DND-41 (cell line): ENCODE data around the gene KLF11.

ENCODE experiments used
- ATAC-seq: fragments of 200-7000 bp; cut with Tn5 transposase; 3 replicates; pipeline ENCODE4 v1.9.1; 2021; ENCODE audit warnings: low read depth; ENCODE audit not compliant: insufficient read depth
- DNase-seq: peaks from one replicate; pipeline ENCODE4 v3.0.0-alpha.2; 2020
- H2AFZ ChIP-seq: 2 replicates; pipeline ENCODE4 v1.6.0; 2012; ENCODE audit warnings: low read depth, low read length
- H3K27ac ChIP-seq: 2 replicates; pipeline ENCODE4 v1.5.1; 2012; ENCODE audit warnings: low read length, inconsistent platforms
- H3K27me3 ChIP-seq: fragments of 200-600 bp; sonication (generic); 2 replicates; pipeline ENCODE4 v1.6.0; 2012; ENCODE audit warnings: low read length, mild to moderate bottlenecking, inconsistent platforms; ENCODE audit not compliant: insufficient read depth, poor library complexity
- H3K36me3 ChIP-seq: 2 replicates; pipeline ENCODE4 v1.5.1; 2012; ENCODE audit warnings: low read length, inconsistent platforms; ENCODE audit not compliant: insufficient read depth
- H3K4me1 ChIP-seq: 2 replicates; pipeline ENCODE4 v1.5.1; 2012; ENCODE audit warnings: mild to moderate bottlenecking, low read length; ENCODE audit not compliant: insufficient read depth
- H3K4me2 ChIP-seq: 2 replicates; pipeline ENCODE4 v1.6.0; 2012; ENCODE audit warnings: mild to moderate bottlenecking, moderate library complexity, low read length, inconsistent platforms; ENCODE audit not compliant: insufficient read depth
- H3K4me3 ChIP-seq, 2 experiments: fragments of 200-600 bp in 1 of 2; shearing (Covaris generic) in 1 of 2; 2 replicates each; pipeline ENCODE4 v1.5.1; 2012 to 2016; ENCODE audit warnings: inconsistent platforms in 2 of 2, low read length in 2 of 2, mild to moderate bottlenecking in 2 of 2, low read depth in 1 of 2, moderate library complexity in 1 of 2
- H3K79me2 ChIP-seq: 2 replicates; pipeline ENCODE4 v1.6.0; 2012; ENCODE audit warnings: low read length, inconsistent platforms; ENCODE audit not compliant: insufficient read depth
- H3K9ac ChIP-seq: 2 replicates; pipeline ENCODE4 v1.6.0; 2012; ENCODE audit warnings: low read depth, mild to moderate bottlenecking, inconsistent platforms, low read length, moderate library complexity
- H3K9me3 ChIP-seq: 2 replicates; pipeline ENCODE4 v1.5.1; 2012; ENCODE audit warnings: low read length, moderate library complexity, mild to moderate bottlenecking, inconsistent platforms; ENCODE audit not compliant: insufficient read depth, severe bottlenecking
- H4K20me1 ChIP-seq: 2 replicates; pipeline ENCODE4 v1.6.0; 2012; ENCODE audit warnings: low read length; ENCODE audit not compliant: insufficient read depth
- CTCF ChIP-seq: IDR thresholded peaks from 2 replicates; pipeline ENCODE4 v1.5.1; 2012; ENCODE audit warnings: borderline replicate concordance, low read length, moderate library complexity, mild to moderate bottlenecking; ENCODE audit not compliant: poor library complexity, severe bottlenecking; ENCODE audit errors: extremely low read depth
- EZH2 ChIP-seq: IDR thresholded peaks from 3 replicates; pipeline ENCODE4 v1.6.1; 2012; ENCODE audit warnings: borderline replicate concordance, low read depth, mild to moderate bottlenecking, moderate library complexity, low read length, inconsistent platforms; ENCODE audit not compliant: severe bottlenecking

KLF11 gene

GRCh38 chr2:10057231-10058107, 14.1 kb downstream of the KLF11 start:
- H3K27me3 ChIP-seq, result peaks cover 15% of the 10 kb centered on the region
- H3K9me3 ChIP-seq, result no peaks in the 10 kb centered on the region
- H3K36me3 ChIP-seq, result no peaks in the 10 kb centered on the region
- no peak for TF ChIP-seq CTCF
- TF ChIP-seq EZH2, result no peak
- ATAC-seq (no peak), DNase-seq (no peak)
- H3K27ac ChIP-seq, result no peak overlapping the region
- no peak overlapping the region for H3K4me3 ChIP-seq
- no peaks in the 10 kb centered on the region for H3K79me2 ChIP-seq
- no peaks in the 10 kb centered on the region for H3K4me1 ChIP-seq
- no peak overlapping the region for H3K9ac ChIP-seq
- no peaks in the 10 kb centered on the region for H4K20me1 ChIP-seq
- H2AFZ ChIP-seq, result no peak overlapping the region
- no peak overlapping the region for H3K4me2 ChIP-seq

- Histone ChIP-seq H3K4me3 (no peak overlapping the region), H3K36me3 (no peaks in the 10 kb centered on the region), H3K9ac (no peak overlapping the region), H3K4me1 (no peaks in the 10 kb centered on the region), H3K27me3 (peaks cover 11% of the 10 kb centered on the region), H3K9me3 (no peaks in the 10 kb centered on the region), H3K4me2 (no peak overlapping the region), H3K27ac (no peak overlapping the region), H2AFZ (no peak overlapping the region), H4K20me1 (no peaks in the 10 kb centered on the region), H3K79me2 (no peaks in the 10 kb centered on the region)
- DNase-seq, result no peak
- no peak for ATAC-seq
- TF ChIP-seq EZH2 (no peak), CTCF (no peak)
Measured at GRCh38 chr2:10058251-10059015, 15.1 kb downstream of the KLF11 start.

- TF ChIP-seq CTCF (no peak), EZH2 (no peak)
- Histone ChIP-seq H3K4me3 (no peak overlapping the region), H3K36me3 (no peaks in the 10 kb centered on the region), H2AFZ (no peak overlapping the region), H3K27me3 (peaks cover 8% of the 10 kb centered on the region), H3K9me3 (no peaks in the 10 kb centered on the region), H3K4me1 (no peaks in the 10 kb centered on the region), H3K79me2 (no peaks in the 10 kb centered on the region), H3K9ac (no peak overlapping the region), H4K20me1 (no peaks in the 10 kb centered on the region), H3K4me2 (no peak overlapping the region), H3K27ac (no peak overlapping the region)
- DNase-seq (no peak), ATAC-seq (no peak)
Measured at GRCh38 chr2:10059016-10059351, 15.6 kb downstream of the KLF11 start.
